Left renal pelvis (tissue), 4 donors: ENCODE data around the gene ALK. TPM values are rescaled to one million over a fixed set of nuclear protein-coding genes. Genes with fewer than 3 reads are reported as not detected.
"Not testable (repeated sequence)": the region's sequence is repeated elsewhere in the genome, so short reads cannot be mapped to it uniquely, and the experiment has no call there.

Experiments used
- DNase-seq, 4 donors: peaks; one replicate each; pipeline ENCODE4 v3.0.0-alpha.2; 2013; ENCODE audit warnings: low read depth in 4 of 4, low spot score in 3 of 4
- polyA plus RNA-seq, 4 donors: library from polyadenylated mRNA; unstranded; fragments of 120-200 nt; gene quantifications; one replicate each; pipeline ENCODE4 v1.2.1, GENCODE V29; 2013; ENCODE audit not compliant: insufficient read length in 4 of 4

ALK gene
- polyA plus RNA-seq, 4 donors: 0.30 to 1.4 (median 0.54) TPM

GRCh38 chr2:29245035-29245741 is 676.2 kb downstream of the ALK start:
- DNase-seq: not testable (repeated sequence)

GRCh38 chr2:29242621-29243375 is 678.6 kb downstream of the ALK start:
- DNase-seq: no peak

GRCh38 chr2:29241955-29242565 is 679.3 kb downstream of the ALK start:
- DNase-seq: no peak

GRCh38 chr2:29241341-29241740 is 680.0 kb downstream of the ALK start:
- DNase-seq: no peak

DNA sequence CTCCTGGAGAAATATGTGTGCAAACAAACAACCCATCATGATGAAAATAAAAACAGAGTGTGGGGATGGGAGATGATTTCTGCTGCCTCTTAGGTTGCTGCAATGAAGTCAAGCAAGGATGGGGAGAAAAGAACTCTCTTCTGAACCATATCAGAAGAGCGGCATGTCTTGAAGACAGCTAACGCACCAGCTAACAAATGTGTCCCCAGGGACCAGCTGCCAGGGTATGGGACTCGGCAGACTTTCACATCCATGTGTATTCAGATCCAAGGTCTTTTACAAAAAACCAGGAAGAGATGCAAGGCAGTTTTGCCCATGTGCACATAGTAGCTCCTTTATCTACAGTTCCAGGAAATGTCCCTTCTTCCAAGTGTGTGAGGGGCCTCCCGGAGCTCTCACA is 680.8 kb downstream of the ALK start:
- DNase-seq: no peak

- no peak for DNase-seq
Measured at GRCh38 chr2:29239209-29239960, 682.0 kb downstream of the ALK start.

- no peak for DNase-seq
Measured at GRCh38 chr2:29238497-29238896, 682.9 kb downstream of the ALK start.

- no peak for DNase-seq
Measured at GRCh38 chr2:29236074-29236473, 685.3 kb downstream of the ALK start.

DNA sequence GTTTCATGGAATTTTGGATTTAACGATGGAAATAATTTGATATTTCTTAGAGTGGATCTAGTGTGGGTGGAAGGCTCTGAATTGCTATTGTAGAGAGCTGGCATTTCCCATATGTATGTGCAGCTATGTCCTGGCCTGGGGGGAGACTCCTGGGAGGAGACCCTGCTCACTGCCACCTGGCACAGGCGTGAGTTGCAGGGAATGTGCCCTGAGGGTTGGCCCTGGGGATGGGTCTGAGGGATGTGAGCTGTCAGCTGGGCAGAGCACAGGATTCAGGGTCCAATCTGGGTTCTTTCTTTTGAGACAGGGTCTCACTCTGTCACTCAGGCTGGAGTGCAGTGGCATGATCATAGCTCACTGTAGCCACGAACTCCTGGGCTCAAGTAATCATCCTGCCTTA is 686.0 kb downstream of the ALK start:
- DNase-seq: no peak

DNA sequence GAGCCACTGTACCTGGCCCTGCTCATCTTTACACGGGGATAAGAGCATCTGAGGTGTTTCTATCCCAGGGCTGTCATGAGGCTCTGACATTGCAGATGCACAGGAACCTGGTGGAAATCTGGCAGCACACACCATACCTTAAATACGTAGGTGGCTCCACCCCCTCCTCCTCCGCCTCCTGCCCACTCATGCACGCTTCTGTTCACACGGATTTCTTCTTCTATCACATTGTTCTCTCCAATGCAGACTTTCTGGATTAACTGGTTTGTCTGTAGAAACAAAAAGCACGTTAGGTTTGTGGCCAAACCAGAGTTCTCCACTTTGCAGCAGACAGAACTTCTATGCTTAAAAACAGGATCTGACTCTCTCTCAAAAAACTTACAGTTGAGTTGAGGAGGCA is 688.0 kb downstream of the ALK start:
- DNase-seq: peak in 2 of 4 donors; percentile 22 to 41

- no peak for DNase-seq
Measured at GRCh38 chr2:29232041-29232440, 689.3 kb downstream of the ALK start.

DNA sequence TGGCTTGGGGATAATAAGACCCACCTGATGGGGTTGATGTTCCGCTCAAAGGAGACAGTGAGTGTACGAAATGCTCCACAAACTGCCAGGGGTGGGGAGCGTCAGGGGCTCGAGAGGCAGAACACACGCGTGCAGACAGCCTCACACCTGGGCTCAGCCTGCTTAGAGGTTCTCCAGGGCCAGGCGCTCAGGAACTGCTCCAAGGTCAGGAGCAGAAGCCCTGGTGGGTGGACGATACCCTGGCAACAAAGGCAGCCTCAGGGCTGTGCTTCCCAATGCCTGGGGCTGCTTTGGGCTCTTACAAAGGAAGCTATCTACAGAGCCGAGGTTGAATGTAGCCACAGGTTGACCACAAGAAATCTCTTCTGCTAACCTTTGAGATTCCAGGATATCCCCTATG is 691.7 kb downstream of the ALK start:
- no peak for DNase-seq

DNA sequence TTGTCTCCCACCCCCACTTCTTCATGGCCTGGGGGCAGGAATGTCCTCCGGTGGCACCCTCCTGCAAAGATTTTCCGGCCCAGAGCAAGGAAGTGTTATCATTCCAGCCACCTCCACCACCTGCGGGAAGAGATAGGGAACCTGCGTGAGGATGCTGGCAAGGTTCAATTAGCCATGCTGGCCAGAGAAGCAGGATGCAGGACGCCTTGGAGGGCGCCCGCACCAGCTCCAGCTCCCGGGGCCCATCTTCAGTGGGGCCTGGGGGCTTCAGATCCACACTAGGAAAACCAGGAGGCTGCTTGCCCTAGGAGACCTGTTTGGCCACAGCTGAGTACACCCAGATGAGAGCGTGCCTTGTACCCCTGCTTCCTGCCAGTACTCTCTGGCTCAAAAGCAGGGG is 692.4 kb downstream of the ALK start:
- DNase-seq: no peak

- DNase-seq: no peak
Measured at GRCh38 chr2:29227935-29228675, 693.3 kb downstream of the ALK start.

GRCh38 chr2:29226808-29227207 is 694.6 kb downstream of the ALK start:
- no peak for DNase-seq

DNA sequence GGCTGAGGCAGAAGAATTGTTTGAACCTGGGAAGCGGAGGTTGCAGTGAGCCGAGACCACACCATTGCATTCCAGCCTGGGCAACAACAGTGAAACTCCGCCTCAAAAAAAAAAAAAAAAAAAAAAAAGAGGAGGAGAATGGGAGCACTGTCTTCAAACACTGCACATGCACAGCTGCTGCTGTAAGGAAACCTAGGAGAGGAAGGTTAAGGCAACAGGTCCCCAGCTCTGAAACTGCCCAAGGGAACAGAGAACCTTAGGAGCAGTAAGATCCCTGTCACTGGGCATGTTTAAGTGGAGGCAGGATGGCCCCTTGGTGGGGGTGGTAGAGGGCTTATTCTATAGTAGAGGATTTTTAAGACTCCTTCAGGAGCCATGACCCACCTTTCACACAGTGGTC is 695.0 kb downstream of the ALK start:
- no peak for DNase-seq

- DNase-seq: no peak
Measured at GRCh38 chr2:29225814-29226213, 695.6 kb downstream of the ALK start.

DNA sequence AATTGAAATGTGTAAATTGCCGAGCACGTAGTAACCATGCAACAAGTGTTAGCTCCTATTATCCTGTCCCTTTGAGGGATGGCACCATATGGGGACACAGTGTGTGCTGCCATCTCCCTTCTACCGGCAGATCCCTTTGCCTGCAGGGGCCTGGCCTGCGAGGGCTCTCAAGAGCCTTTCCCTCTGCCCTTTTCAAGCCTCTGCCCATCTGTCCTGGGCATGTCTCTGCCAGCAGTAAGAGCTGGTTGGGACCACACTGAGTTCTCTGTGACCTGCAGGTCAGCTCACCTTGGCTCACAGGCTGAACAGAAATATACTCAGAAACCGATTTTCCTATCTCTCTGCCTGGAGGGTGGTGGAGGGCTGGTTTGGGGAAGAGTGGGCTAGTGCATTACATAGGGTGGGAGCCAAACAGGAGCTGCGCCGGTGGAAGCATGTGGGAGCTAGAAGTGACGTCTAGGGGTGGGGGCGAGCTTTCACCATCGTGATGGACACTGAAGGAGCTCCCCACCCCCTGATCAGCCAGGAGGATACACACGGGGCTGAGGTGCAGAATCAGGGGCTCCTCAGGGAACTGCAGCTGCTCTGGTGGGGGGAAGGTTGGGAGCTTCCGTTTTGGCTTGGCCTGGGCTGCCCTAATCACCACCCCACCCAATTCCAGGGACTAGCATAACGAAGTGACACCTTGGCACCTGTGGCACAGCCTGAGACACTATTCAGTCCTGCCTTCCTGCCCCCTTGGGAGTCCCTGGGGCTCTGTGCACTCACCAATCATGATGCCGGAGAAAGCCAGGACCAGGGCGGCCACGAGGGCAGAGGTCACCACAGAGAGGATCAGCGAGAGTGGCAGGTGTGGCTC is 696.5 kb downstream of the ALK start:
- DNase-seq: no peak
